Measurements from ENCODE around the gene C1orf232.

The C1orf232 gene

GRCh38 chr1:26168410-26169197, at the start of gene C1orf232:
Gene C1orf232 (minus strand): TSS chr1:26168963. CDS start chr1:26168499, 464 bp downstream.
- FAIRE-seq (no peak), DNase-seq (ENCODE audit: insufficient read length, low spot score) (no peak)
- no peak for TF ChIP-seq CTCF (IDR thresholded peaks at IDR 0.05; ENCODE audit: insufficient read depth, missing control alignments)

GRCh38 chr1:26215246-26215645, 46.5 kb upstream of the C1orf232 start:
- no peak for TF ChIP-seq CTCF (IDR thresholded peaks at IDR 0.05; ENCODE audit: insufficient read depth, missing control alignments)
- FAIRE-seq: no peak
- no peak for DNase-seq (ENCODE audit: insufficient read length, low spot score)

GRCh38 chr1:26213335-26213905, 44.7 kb upstream of the C1orf232 start:
- DNase-seq (ENCODE audit: insufficient read length, low spot score) (no peak), FAIRE-seq (no peak)
- TF ChIP-seq CTCF (IDR thresholded peaks at IDR 0.05; ENCODE audit: insufficient read depth, missing control alignments): no peak

GRCh38 chr1:26212726-26213125, 44.0 kb upstream of the C1orf232 start:
- FAIRE-seq (no peak), DNase-seq (ENCODE audit: insufficient read length, low spot score) (no peak)
- no peak for TF ChIP-seq CTCF (IDR thresholded peaks at IDR 0.05; ENCODE audit: insufficient read depth, missing control alignments)

- DNase-seq (ENCODE audit: insufficient read length, low spot score) (no peak), FAIRE-seq (no peak)
- no peak for TF ChIP-seq CTCF (IDR thresholded peaks at IDR 0.05; ENCODE audit: insufficient read depth, missing control alignments)
Observed at GRCh38 chr1:26210147-26210870, 41.5 kb upstream of the C1orf232 start.

- TF ChIP-seq CTCF (IDR thresholded peaks at IDR 0.05; ENCODE audit: insufficient read depth, missing control alignments): no peak
- FAIRE-seq (no peak), DNase-seq (ENCODE audit: insufficient read length, low spot score) (no peak)
Observed at GRCh38 chr1:26203642-26204318, 35.0 kb upstream of the C1orf232 start.
